ENCODE measurements around the gene MAML2. TPM values are rescaled to one million over a fixed set of nuclear protein-coding genes. Genes with fewer than 3 reads are reported as not detected.

Gene MAML2
- polyA plus RNA-seq, 3 donors = 0.57 to 7.6 (median 1.2) TPM

DNA sequence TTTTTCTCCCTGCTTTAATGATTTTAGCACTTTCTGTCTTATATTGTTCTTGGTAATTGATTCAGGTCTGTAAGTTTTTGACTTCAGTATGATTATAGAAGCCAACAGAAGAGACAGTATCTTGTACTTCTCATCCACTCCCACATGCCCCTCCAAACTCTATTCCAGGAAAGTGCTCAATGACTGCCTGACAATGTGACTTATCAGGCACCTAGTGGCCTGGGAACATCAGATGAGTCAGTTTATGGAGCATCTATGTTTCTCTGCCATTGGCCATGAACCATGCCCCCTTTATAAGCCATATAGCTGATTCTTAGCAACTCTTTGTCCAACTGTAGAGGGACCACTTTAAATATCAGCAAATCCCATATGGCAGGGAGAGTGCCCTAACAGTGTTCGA is 239.9 kb downstream of the MAML2 start:
- Histone ChIP-seq H2AFZ (ENCODE audit: insufficient read depth, low read depth, low read length, poor library complexity, severe bottlenecking) (no peak overlapping the region), H3K79me2 (ENCODE audit: insufficient read depth, low read length) (no peaks in the 10 kb centered on the region), H3K4me1 (ENCODE audit: control insufficient read depth in 1 of 2, insufficient read depth in 2 of 2, low read length in 2 of 2) (peaks cover 5 to 6% of the 10 kb centered on the region in 2 donors), H3K36me3 (replicated peaks in 1 of 2; ENCODE audit: control insufficient read depth in 1 of 2, insufficient read depth in 2 of 2, low read length in 2 of 2) (no peaks in the 10 kb centered on the region), H3K4me2 (replicated peaks; ENCODE audit: extremely low read depth, low read length, poor library complexity, severe bottlenecking) (no peak overlapping the region), H3K9ac (ENCODE audit: insufficient read depth, low read length, poor library complexity, severe bottlenecking) (no peak overlapping the region), H3K27me3 (ENCODE audit: control insufficient read depth in 2 of 2, insufficient read depth in 2 of 2, low read length in 2 of 2) (no peaks in the 10 kb centered on the region), H3K27ac (ENCODE audit: low read depth in 1 of 2, low read length in 2 of 2) (no peak overlapping the region), H4K20me1 (ENCODE audit: insufficient read depth, low read length) (peaks cover 8% of the 10 kb centered on the region), H3K4me3 (replicated peaks in 1 of 3; ENCODE audit: low read depth in 2 of 3, low read length in 3 of 3) (no peak overlapping the region), H3K9me3 (replicated peaks in 1 of 2; ENCODE audit: control insufficient read depth in 1 of 2, insufficient read depth in 1 of 2, low read length in 2 of 2) (no peaks in the 10 kb centered on the region)
- intact Hi-C loops (cut with micrococcal nuclease) = no loop called here
- H3K9me3 Mint-ChIP-seq = peaks cover 0 to 3% (median 0%) of the 10 kb centered on the region in 7 donors
- H3K27me3 Mint-ChIP-seq (ENCODE audit: low read depth in 3 of 3) = peaks cover 0 to 3% (median 0%) of the 10 kb centered on the region in 3 donors
- peaks cover 9% of the 10 kb centered on the region for H3K4me1 Mint-ChIP-seq
- DNase-seq = no peak
- H3K36me3 Mint-ChIP-seq = no peaks in the 10 kb centered on the region
- no peak overlapping the region for H3K27ac Mint-ChIP-seq
- TF ChIP-seq, protein P1, sequence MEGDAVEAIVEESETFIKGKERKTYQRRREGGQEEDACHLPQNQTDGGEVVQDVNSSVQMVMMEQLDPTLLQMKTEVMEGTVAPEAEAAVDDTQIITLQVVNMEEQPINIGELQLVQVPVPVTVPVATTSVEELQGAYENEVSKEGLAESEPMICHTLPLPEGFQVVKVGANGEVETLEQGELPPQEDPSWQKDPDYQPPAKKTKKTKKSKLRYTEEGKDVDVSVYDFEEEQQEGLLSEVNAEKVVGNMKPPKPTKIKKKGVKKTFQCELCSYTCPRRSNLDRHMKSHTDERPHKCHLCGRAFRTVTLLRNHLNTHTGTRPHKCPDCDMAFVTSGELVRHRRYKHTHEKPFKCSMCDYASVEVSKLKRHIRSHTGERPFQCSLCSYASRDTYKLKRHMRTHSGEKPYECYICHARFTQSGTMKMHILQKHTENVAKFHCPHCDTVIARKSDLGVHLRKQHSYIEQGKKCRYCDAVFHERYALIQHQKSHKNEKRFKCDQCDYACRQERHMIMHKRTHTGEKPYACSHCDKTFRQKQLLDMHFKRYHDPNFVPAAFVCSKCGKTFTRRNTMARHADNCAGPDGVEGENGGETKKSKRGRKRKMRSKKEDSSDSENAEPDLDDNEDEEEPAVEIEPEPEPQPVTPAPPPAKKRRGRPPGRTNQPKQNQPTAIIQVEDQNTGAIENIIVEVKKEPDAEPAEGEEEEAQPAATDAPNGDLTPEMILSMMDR (IDR thresholded peaks at IDR 0.05) = no peak
- no peak overlapping the region for H3K4me3 Mint-ChIP-seq
- WGBS (ENCODE audit: insufficient coverage) = 100% methylated on average over 1 of the region's 1 CpG

DNA sequence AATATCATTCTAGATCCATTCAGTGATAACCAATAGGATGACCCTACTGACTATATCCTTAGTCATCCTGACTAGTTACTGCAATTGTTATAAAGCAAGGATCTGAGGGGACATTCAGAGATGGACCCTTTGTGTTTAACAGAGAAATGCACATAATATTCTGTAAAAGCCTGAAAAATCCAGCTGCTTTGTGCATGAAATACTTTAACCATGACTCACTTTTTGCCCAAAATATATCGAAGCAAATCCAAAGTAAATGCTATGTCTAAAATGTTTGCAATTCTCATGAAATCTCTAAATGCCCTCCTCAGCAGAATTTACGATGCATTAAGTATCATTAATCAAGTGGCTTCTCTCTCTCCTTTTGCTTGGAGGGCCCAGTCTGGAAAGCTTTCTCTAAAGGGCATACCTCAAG is 240.3 kb downstream of the MAML2 start:
- Histone ChIP-seq H3K9me3 (replicated peaks in 1 of 2; ENCODE audit: control insufficient read depth in 1 of 2, insufficient read depth in 1 of 2, low read length in 2 of 2) (no peaks in the 10 kb centered on the region), H2AFZ (ENCODE audit: insufficient read depth, low read depth, low read length, poor library complexity, severe bottlenecking) (no peak overlapping the region), H3K9ac (ENCODE audit: insufficient read depth, low read length, poor library complexity, severe bottlenecking) (no peak overlapping the region), H3K4me2 (replicated peaks; ENCODE audit: extremely low read depth, low read length, poor library complexity, severe bottlenecking) (no peak overlapping the region), H3K4me1 (ENCODE audit: control insufficient read depth in 1 of 2, insufficient read depth in 2 of 2, low read length in 2 of 2) (peaks cover 5 to 6% of the 10 kb centered on the region in 2 donors), H3K27me3 (ENCODE audit: control insufficient read depth in 2 of 2, insufficient read depth in 2 of 2, low read length in 2 of 2) (no peaks in the 10 kb centered on the region), H4K20me1 (ENCODE audit: insufficient read depth, low read length) (peaks cover 8% of the 10 kb centered on the region), H3K36me3 (replicated peaks in 1 of 2; ENCODE audit: control insufficient read depth in 1 of 2, insufficient read depth in 2 of 2, low read length in 2 of 2) (no peaks in the 10 kb centered on the region), H3K4me3 (replicated peaks in 1 of 3; ENCODE audit: low read depth in 2 of 3, low read length in 3 of 3) (no peak overlapping the region), H3K79me2 (ENCODE audit: insufficient read depth, low read length) (no peaks in the 10 kb centered on the region), H3K27ac (ENCODE audit: low read depth in 1 of 2, low read length in 2 of 2) (no peak overlapping the region)
- no peaks in the 10 kb centered on the region for H3K36me3 Mint-ChIP-seq
- H3K4me3 Mint-ChIP-seq = no peak overlapping the region
- peaks cover 0 to 3% (median 0%) of the 10 kb centered on the region in 7 donors for H3K9me3 Mint-ChIP-seq
- H3K27me3 Mint-ChIP-seq (ENCODE audit: low read depth in 3 of 3) = peaks cover 0 to 3% (median 0%) of the 10 kb centered on the region in 3 donors
- intact Hi-C loops (cut with micrococcal nuclease) = no loop called here
- TF ChIP-seq, protein P1 (IDR thresholded peaks at IDR 0.05) = no peak
- 100% methylated on average over 2 of the region's 2 CpGs for WGBS (ENCODE audit: insufficient coverage)
- H3K27ac Mint-ChIP-seq = no peak overlapping the region
- H3K4me1 Mint-ChIP-seq = peaks cover 9% of the 10 kb centered on the region
- no peak for DNase-seq
